HG02798 (cell line): Measurements from ENCODE around the gene CTAG1A.
"Not testable (repeated sequence)": the region's sequence is repeated elsewhere in the genome, so short reads cannot be mapped to it uniquely, and the experiment has no call there.

ENCODE experiments used
- ATAC-seq: cut with Tn5 transposase; IDR thresholded peaks from one replicate; pipeline ENCODE4 v1.9.1; 2021; ENCODE audit warnings: mild to moderate bottlenecking; ENCODE audit not compliant: unreplicated experiment, poor library complexity

CTAG1A gene

GRCh38 chrX:154562295-154562694, 22.6 kb upstream of the CTAG1A start:
- not testable (repeated sequence) for ATAC-seq

- not testable (repeated sequence) for ATAC-seq
These were observed 14.6 kb upstream of the CTAG1A start for GRCh38 chrX:154570361-154570760.

GRCh38 chrX:154573061-154573460, 11.9 kb upstream of the CTAG1A start:
- not testable (repeated sequence) for ATAC-seq

- not testable (repeated sequence) for ATAC-seq
These were observed 9.9 kb upstream of the CTAG1A start for GRCh38 chrX:154575076-154575475.

GRCh38 chrX:154582994-154583393, 1.9 kb upstream of the CTAG1A start:
- ATAC-seq, result not testable (repeated sequence)

- ATAC-seq, result not testable (repeated sequence)
These were observed 5.5 kb downstream of the CTAG1A start for GRCh38 chrX:154590415-154590814.

- no peak for ATAC-seq
These were observed 7.6 kb downstream of the CTAG1A start for GRCh38 chrX:154592505-154592904.

GRCh38 chrX:154593201-154593600, 8.3 kb downstream of the CTAG1A start:
- ATAC-seq, result no peak

- no peak for ATAC-seq
These were observed 9.6 kb downstream of the CTAG1A start for GRCh38 chrX:154594491-154594890.

- ATAC-seq, result no peak
These were observed 10.8 kb downstream of the CTAG1A start for GRCh38 chrX:154595559-154596249.

GRCh38 chrX:154596290-154596929, 11.5 kb downstream of the CTAG1A start:
- no peak for ATAC-seq

GRCh38 chrX:154597221-154597620, 12.3 kb downstream of the CTAG1A start:
- no peak for ATAC-seq

GRCh38 chrX:154598656-154599055, 13.7 kb downstream of the CTAG1A start:
- no peak for ATAC-seq

GRCh38 chrX:154599531-154599930, 14.6 kb downstream of the CTAG1A start:
- no peak for ATAC-seq

- ATAC-seq, result no peak
These were observed 15.9 kb downstream of the CTAG1A start for GRCh38 chrX:154600759-154601374.

GRCh38 chrX:154602226-154602625, 17.3 kb downstream of the CTAG1A start:
- ATAC-seq, result no peak

GRCh38 chrX:154602766-154603437, 18.0 kb downstream of the CTAG1A start:
- ATAC-seq, result no peak

- ATAC-seq, result no peak
These were observed 18.8 kb downstream of the CTAG1A start for GRCh38 chrX:154603438-154604430.

- ATAC-seq, result no peak
These were observed 20.6 kb downstream of the CTAG1A start for GRCh38 chrX:154605566-154605965.

- ATAC-seq, result no peak
These were observed 22.4 kb downstream of the CTAG1A start for GRCh38 chrX:154607370-154607769.
